Body of pancreas (tissue), 4 donors: Measurements from ENCODE around the gene PIK3IP1. TPM values are rescaled to one million over a fixed set of nuclear protein-coding genes. Genes with fewer than 3 reads are reported as not detected.

Experiments
- ATAC-seq: fragments of 150-250 bp; one replicate; pipeline ENCODE4 v1.9.1; 2016
- DNase-seq, 4 donors: peaks; one replicate each; pipeline ENCODE4 v3.0.0-alpha.2; 2019
- H3K27ac ChIP-seq, 4 donors: fragments of 200-600 bp; sonication (generic); 1 replicate in 3 of 4; 2 replicates in 1 of 4; pipeline versions ENCODE4 v1.5.1 to v1.6.1; 2016 to 2019; ENCODE audit warnings: mild to moderate bottlenecking in 1 of 4, mixed read lengths in 1 of 4, moderate library complexity in 1 of 4
- H3K27me3 ChIP-seq, 2 donors: fragments of 200-600 bp; sonication (generic); one replicate each; pipeline ENCODE4 v1.6.0; 2016; ENCODE audit warnings: mild to moderate bottlenecking in 1 of 2
- H3K36me3 ChIP-seq, 2 donors: fragments of 200-600 bp; sonication (generic); replicated peaks in 1 of 2; 2 replicates each; pipeline ENCODE4 v1.5.1; 2016; ENCODE audit warnings: low read depth in 2 of 2; ENCODE audit not compliant: insufficient read depth in 1 of 2
- H3K4me1 ChIP-seq: fragments of 200-600 bp; sonication (generic); one replicate; pipeline ENCODE4 v1.6.0; 2016
- H3K4me3 ChIP-seq, 2 donors: fragments of 200-600 bp; sonication (generic); 1 replicate in 1 of 2; 2 replicates in 1 of 2; pipeline ENCODE4 v1.5.1; 2016 to 2019
- H3K9me3 ChIP-seq, 3 donors: fragments of 200-600 bp; sonication (generic); 1 replicate in 2 of 3; 2 replicates in 1 of 3; pipeline ENCODE4 v1.5.1; 2016
- POLR2A ChIP-seq, 3 donors: fragments of 450-650 bp; IDR thresholded peaks; one replicate each; pipeline ENCODE4 v1.6.1; 2016; ENCODE audit warnings: antibody characterized with exemption in 3 of 3, mild to moderate bottlenecking in 2 of 3
- WGBS, 2 donors: methylation state at CpG; one replicate each; pipeline ENCODE4 v1.1.5; 2017; 5-methylcytosine and 5-hydroxymethylcytosine counted together
- intact Hi-C: fragments of 100-400 bp; cut with DNase I; formaldehyde crosslinking; loops from one replicate; pipeline ENCODE4 v1.15.1; 2023
- total RNA-seq, 2 donors: library from RNA; depleted of rRNA; stranded (reverse); fragments of >200 nt; gene quantifications; one replicate each; pipeline ENCODE4 v1.1.0, GENCODE V29; 2016
- TF ChIP-seq, protein P1 (sequence below), 7 experiments: fragments of 450-650 bp in 4 of 7; fragments of 200-600 bp in 3 of 7; sonication (generic) in 3 of 7; IDR thresholded peaks; one replicate each; pipeline ENCODE4 v1.5.1; 2016 to 2019; ENCODE audit warnings: antibody characterized with exemption in 7 of 7

The PIK3IP1 gene
- total RNA-seq, 2 donors from 2014 or later = 5.6 to 18.9 TPM

DNA sequence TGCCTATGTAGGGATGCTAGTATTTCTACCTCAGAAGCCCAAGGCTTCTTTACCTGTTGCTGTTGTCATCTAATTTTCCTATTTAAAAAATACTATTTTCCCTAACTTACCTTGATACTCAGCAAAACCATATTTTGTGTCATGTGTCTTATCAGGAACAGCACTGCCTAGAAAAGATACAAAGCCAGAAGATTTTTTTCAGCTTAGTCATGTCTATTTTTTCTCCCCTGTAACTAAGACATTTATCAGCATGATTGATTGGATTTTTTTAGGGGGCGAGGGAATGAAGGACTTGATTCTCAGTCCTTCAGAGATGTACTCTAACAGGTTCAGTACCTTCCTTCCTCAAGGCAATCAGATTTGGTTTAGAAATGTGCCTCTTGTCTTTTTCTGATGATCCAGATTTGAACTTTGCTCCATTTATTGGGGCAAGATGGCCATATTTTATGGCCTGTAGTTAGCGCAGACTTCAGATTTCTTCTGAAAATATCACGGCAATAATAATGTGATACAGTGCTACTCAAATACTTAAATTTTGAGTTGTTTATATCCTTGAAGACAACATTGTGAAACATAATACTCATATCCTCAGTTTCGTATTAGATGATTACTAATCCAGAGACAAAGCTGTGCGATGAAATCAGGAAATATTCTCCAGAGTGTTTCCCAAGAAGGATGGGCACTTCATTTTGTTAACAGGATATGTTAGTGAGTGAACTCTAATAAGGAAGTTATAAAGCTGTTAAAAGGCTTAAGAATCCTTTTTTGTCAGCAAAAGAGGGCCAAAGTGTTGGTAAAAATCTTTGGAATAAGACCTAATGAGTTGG lies 3.8 kb upstream of the PIK3IP1 start:
- Histone ChIP-seq H3K9me3 (no peaks in the 10 kb centered on the region), H3K27ac (peak overlapping the region in 2 of 4 donors; percentile 7 to 70), H3K4me3 (no peak overlapping the region), H3K36me3 (no peaks in the 10 kb centered on the region), H3K4me1 (peaks cover 16% of the 10 kb centered on the region), H3K27me3 (no peaks in the 10 kb centered on the region)
- WGBS, 2 donors = 66 to 68% methylated on average over 5 of the region's 5 CpGs
- intact Hi-C loops = no loop called here
- DNase-seq = no peak
- TF ChIP-seq, protein P1, sequence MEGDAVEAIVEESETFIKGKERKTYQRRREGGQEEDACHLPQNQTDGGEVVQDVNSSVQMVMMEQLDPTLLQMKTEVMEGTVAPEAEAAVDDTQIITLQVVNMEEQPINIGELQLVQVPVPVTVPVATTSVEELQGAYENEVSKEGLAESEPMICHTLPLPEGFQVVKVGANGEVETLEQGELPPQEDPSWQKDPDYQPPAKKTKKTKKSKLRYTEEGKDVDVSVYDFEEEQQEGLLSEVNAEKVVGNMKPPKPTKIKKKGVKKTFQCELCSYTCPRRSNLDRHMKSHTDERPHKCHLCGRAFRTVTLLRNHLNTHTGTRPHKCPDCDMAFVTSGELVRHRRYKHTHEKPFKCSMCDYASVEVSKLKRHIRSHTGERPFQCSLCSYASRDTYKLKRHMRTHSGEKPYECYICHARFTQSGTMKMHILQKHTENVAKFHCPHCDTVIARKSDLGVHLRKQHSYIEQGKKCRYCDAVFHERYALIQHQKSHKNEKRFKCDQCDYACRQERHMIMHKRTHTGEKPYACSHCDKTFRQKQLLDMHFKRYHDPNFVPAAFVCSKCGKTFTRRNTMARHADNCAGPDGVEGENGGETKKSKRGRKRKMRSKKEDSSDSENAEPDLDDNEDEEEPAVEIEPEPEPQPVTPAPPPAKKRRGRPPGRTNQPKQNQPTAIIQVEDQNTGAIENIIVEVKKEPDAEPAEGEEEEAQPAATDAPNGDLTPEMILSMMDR (IDR thresholded peaks at IDR 0.05) = no peak
- no peak for TF ChIP-seq POLR2A (IDR thresholded peaks at IDR 0.05)
- no peak for ATAC-seq

DNA sequence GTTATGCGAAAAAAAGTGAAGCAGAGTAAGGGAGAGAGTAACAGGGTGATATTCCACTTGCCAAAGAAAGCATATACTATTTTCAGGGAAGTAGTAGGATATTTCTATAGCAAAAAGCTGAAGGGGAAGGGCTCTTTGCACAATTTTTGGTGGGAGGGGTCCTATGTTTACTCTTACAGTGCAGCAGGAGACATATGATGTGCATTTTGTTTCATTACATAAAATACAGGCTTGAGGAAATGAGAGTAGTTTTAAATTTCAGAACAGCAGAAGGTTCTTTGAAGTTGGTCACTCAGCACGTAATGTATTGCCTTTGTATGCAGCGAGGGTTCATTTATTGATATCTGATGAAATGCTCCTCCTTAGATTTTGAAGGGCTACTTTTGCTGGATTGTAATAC lies 3.1 kb upstream of the PIK3IP1 start:
- Histone ChIP-seq H3K27me3 (no peaks in the 10 kb centered on the region), H3K4me3 (no peak overlapping the region), H3K4me1 (peaks cover 21% of the 10 kb centered on the region), H3K36me3 (no peaks in the 10 kb centered on the region), H3K27ac (peak overlapping the region in 1 of 4 donors; percentile 70), H3K9me3 (no peaks in the 10 kb centered on the region)
- WGBS, 2 donors = 89 to 92% methylated on average over 3 of the region's 3 CpGs
- intact Hi-C loops = no loop called here
- DNase-seq (no peak), ATAC-seq (no peak)
- no peak for TF ChIP-seq POLR2A (IDR thresholded peaks at IDR 0.05)
- TF ChIP-seq, protein P1 (IDR thresholded peaks at IDR 0.05) = no peak

DNA sequence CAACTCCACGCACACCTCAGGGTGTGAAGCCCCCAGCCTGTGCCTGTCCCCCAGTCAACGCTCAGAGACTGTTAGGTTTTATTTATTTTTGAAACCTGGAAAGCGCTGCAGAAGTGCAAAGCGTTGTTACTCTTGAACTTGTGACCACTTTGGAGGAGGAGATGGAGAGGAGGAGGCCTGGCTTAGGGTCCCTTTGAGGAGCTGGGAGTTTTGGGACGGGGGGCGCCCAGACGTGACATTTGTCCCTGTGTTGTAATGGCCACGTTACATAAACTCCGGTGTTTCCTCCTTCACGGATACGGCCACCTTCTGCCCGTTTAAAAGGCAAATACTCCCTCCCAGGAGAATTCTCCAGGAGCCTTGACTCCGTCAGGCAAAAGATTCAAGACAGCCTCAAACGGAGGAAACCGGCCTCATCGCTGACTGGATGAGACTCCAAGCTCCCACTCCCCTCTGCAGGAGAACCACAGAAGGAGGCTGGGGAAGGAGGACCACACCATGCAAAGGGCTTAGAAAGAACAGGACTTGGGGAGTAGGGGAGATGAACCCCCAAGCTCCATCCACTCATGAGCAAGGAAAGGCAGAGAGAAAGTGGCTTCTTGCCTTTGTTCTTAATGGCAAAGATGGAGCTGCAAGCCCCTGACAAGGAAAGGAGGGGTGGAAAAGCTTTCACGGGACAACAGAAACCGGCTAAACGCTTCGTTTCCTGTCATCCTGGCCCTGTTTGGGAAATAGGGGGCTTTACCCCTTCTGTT lies 630 bp downstream of the PIK3IP1 start:
- peaks cover 33% of the 10 kb centered on the region for H3K4me1 ChIP-seq
- no peaks in the 10 kb centered on the region for H3K27me3 ChIP-seq
- no peaks in the 10 kb centered on the region for H3K9me3 ChIP-seq
- peak overlapping the region; percentile 80 to 95 (median 90) for H3K27ac ChIP-seq
- peak overlapping the region; percentile 45 to 74 for H3K4me3 ChIP-seq
- ATAC-seq (no peak), DNase-seq (peak in 2 of 4 donors; percentile 37 to 42)
- intact Hi-C loops = no loop called here
- WGBS, 2 donors = 0 to 1% methylated on average over 15 to 20 of the region's 20 CpGs
- H3K36me3 ChIP-seq = no peaks in the 10 kb centered on the region
- TF ChIP-seq, protein P1 (IDR thresholded peaks at IDR 0.05) = no peak
- TF ChIP-seq POLR2A (IDR thresholded peaks at IDR 0.05) = no peak

DNA sequence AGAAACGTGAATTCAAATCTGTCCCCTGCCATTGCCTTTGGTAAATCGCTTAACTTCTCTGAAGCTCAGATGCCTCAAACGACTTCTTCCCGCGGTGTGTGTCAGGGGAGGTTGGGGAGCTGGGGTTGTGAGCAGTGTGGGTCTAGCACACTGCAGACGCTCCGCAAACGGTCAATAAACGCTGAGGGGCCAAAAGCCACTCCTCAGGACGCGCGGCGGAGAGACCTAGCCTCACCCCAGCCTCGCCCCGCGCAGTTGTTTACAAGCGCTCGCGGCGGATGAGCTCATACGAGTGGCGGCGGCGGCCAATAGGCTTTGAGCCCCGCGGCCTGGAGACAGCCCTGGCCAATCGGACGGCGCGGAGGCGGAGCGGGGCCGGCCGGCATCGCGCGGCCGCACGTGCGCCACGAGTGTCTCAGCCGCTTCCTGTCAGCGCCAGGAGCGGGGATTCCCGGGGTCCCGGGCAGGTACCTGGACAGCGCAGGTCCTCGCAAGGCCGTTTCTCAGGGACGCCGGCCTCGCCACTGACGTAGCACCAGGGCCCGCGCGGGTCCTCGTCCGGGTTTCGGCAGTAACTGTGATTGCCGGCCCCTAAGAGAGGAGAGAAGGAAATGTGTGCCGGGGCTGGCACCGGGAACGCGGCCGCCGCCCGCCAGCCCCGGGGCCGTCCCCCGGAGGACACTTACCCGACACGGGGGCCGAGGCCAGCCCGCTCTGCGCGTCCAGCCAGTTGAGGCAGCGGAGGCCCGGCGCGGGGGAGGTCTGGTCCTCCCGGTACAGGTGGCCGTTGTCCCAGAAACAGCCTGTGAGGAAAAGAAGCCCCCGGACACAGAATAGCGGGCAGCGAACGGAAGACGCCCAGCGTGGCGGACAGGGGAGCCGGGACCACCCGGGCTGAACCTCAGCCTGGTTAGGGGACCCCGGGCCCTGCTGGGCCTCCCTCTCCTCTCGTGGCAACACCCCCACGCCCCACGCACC lies 1.5 kb downstream of the PIK3IP1 start:
- Histone ChIP-seq H3K9me3 (no peaks in the 10 kb centered on the region), H3K27me3 (no peaks in the 10 kb centered on the region), H3K36me3 (no peaks in the 10 kb centered on the region), H3K4me3 (peak overlapping the region; percentile 45 to 74), H3K27ac (peak overlapping the region; percentile 80 to 95 (median 90)), H3K4me1 (peaks cover 33% of the 10 kb centered on the region)
- TF ChIP-seq, protein P1 (IDR thresholded peaks at IDR 0.05) = no peak
- peak; percentile 79 to 96 (median 91) for TF ChIP-seq POLR2A (IDR thresholded peaks at IDR 0.05)
- ATAC-seq (peak; percentile 95), DNase-seq (peak; percentile 94 to 98 (median 96))
- 0 to 1% methylated on average over 9 to 94 of the region's 95 CpGs for whole genome bisulfite sequencing, 2 donors
- intact Hi-C loops = no loop called here
